Astrocyte (in vitro differentiated cells and primary cell): Measurements from ENCODE around the gene IQGAP2.

Source experiments
- EZH2 ChIP-seq: IDR thresholded peaks from 2 replicates; pipeline ENCODE4 v1.6.1; 2012; ENCODE audit warnings: mild to moderate bottlenecking, low read length, inconsistent platforms; ENCODE audit not compliant: insufficient read depth
- TF ChIP-seq, protein P1 (sequence below): IDR thresholded peaks from 2 replicates; pipeline ENCODE4 v1.5.1; 2011; ENCODE audit warnings: low read depth, mild to moderate bottlenecking, inconsistent platforms, low read length, moderate library complexity; ENCODE audit not compliant: insufficient read depth

DNA sequence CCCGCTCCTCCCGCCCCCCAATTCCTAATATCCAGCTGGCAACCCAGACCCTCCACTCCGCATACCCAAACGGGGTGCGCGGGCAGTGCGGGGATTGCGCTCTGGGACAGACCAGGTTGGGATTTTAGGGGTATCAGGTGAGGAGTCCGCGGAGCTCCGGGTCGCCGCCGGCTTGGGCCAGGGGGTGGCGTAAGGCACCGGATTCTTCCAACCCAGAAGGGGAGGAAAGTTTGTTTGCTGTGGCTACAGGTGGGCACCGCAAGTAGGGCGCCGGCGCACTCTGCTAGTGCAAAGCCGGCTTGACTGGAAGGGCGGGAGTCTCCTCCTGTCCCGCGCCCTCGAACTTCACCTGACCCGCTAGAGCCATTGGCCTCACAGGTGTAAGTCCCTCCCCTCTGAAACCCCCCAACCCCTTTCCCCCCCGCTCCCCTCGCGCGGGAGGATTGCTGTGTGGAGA is 709 bp downstream of the IQGAP2 start:
- TF ChIP-seq, protein P1, sequence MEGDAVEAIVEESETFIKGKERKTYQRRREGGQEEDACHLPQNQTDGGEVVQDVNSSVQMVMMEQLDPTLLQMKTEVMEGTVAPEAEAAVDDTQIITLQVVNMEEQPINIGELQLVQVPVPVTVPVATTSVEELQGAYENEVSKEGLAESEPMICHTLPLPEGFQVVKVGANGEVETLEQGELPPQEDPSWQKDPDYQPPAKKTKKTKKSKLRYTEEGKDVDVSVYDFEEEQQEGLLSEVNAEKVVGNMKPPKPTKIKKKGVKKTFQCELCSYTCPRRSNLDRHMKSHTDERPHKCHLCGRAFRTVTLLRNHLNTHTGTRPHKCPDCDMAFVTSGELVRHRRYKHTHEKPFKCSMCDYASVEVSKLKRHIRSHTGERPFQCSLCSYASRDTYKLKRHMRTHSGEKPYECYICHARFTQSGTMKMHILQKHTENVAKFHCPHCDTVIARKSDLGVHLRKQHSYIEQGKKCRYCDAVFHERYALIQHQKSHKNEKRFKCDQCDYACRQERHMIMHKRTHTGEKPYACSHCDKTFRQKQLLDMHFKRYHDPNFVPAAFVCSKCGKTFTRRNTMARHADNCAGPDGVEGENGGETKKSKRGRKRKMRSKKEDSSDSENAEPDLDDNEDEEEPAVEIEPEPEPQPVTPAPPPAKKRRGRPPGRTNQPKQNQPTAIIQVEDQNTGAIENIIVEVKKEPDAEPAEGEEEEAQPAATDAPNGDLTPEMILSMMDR: no peak
- no peak for TF ChIP-seq EZH2
